Activated T-cell treated with anti-CD3 and anti-CD28 coated beads for 24 hours (primary cell): Measurements from ENCODE around the gene MAGED2.
"Not testable (repeated sequence)": the region's sequence is repeated elsewhere in the genome, so short reads cannot be mapped to it uniquely, and the experiment has no call there.

ENCODE experiments used
- DNase-seq: peaks from one replicate; pipeline ENCODE4 v3.0.0-alpha.2; 2020; ENCODE audit warnings: low read depth

MAGED2 gene

DNA sequence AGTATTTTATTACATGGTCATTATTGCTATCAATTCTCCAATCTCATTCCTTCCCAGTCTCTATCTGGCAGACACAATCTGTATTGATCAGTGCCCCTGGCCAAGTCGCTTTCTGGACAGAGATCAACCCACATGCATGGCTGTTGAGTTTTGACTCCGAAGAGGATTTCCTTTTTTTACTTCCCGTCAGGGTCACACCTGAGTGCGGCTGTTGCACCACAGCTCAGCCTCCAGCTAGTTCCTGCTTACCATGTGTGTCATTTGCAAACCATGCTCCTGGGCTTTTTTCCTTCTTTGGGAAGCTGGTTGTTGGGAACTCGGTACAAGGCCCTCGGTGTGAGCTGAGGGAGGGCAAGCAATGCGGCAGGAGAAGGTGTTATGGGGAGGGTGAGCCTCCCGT is 11.7 kb downstream of the MAGED2 start:
- DNase-seq, result no peak

DNA sequence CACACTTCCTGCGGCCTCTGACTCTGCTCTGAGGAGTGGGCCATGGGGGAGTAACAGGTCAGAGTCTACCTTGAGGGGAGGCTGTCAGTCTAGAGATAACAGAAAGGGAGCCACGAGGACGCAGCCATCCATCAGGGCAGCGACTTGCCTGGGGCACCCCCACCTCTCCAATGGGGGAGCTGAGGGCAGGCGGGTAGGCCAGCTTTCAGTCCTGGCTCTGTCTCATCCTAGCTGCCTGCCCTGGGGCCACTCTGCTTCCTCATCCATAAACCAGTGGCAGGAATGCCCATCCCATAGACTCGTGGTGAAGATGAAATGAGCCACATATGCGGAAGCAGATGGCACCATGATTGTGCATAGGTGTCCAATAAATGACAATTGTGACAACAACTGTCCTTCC is 13.2 kb downstream of the MAGED2 start:
- DNase-seq, result no peak

DNA sequence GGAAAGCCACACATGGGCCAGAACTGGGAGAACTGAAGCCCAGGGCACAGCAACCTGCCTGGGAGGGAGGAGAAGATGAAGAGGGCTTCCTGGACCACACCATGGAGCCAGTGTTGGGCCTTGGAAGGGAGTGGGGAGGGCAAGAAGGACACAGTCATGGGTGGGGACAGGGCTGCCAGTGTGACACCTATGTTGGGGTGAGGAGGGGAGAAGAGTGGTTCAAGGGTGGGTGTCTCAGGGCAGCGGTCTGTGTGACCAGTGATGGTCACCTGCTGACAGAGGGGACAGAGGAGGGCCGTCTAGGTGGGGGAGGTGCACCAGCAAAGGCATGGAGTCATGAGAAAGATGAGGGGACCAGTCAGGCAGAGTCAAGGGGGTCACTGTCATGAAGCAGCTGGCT is 13.8 kb downstream of the MAGED2 start:
- no peak for DNase-seq

DNA sequence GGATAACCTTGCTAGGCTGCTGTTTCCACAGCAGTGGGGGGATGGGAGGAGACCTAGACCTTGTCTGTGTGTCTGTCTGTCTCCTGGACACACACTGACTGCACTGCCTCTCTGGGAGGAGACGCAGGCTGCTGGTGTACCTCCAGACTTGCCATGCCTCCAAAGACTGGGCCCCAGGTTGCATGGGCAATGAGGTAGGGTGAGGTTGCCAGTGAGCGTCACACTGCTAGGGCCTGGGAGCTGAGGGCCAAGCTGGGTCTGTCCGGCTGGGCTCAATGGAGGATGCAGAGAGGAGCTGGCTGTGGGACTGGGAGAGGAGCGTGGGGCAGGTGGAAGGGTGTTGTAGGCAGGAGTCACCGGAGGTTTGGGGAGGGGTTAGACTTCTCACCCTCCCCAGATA is 16.6 kb downstream of the MAGED2 start:
- no peak for DNase-seq

DNA sequence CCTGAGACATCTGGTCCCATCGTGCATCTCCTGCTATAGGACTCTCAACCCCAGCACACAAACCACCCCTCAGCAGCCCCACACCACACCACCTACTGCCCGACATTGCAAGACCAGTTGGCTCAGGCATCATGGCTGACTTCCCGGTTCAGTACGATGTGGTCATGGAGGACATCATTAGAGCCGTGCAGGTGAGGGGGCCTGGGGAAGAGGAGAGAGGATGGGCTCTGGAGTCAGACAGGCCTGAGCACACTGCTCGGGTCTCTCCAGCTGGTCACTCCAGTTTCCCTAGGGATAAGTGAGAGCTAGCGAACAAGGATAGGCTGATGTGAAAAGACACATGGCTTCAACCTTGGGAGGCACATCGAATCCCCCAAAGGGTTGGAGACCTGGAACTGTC is 17.2 kb downstream of the MAGED2 start:
- DNase-seq, result no peak

DNA sequence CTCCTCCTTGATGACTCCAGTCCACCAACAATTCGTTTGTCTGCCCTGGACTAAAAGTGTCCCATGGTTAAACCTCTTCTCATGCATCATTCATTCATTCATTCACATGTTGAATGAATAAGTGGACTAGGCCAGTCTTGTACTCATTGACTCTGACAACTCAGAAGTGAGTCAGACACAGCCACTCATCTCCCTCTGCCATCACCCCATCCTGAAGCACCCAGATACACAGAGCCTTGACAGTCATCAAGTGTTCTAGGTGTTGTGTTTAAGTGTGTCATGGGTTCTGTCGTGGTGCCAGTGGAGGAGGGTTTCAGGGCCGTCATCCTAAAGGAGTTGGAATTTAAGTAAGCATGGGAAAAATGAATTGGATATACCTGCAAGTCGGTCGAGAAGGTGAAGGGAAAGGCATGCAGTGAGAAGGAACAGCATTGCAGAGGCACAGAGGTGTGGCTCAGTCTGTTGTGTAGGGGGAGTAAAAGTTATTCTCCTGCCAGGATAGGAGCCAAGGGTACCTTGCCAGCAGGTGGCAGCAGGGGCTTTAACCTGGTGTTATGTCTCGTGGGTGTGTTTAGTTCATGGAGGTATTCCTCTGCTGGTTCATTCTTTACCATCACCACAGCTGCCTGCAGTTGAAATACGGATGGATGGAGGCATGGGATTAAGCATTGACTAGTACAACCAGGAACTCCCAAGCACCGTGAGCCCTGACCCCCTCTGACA is 18.3 kb downstream of the MAGED2 start:
- no peak for DNase-seq

DNA sequence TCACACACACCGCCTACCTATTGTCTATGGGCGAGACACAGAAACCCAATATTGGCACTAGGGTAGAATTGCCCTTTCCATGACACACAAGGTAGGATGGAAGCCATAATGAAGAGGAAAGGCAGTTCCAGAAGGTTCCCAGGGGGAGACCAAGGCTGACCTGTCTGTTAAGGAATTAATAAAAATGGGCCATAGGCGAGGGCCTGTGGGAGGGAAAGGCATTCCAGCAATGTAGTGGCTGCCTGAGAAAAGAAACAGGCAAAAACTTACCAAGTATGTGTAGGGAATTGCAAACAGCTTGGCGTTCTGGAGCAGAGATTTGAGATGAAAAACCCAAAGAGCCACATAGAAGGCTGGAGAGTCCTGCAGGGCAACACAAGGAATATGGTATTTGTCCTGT is 19.1 kb downstream of the MAGED2 start:
- DNase-seq, result no peak

DNA sequence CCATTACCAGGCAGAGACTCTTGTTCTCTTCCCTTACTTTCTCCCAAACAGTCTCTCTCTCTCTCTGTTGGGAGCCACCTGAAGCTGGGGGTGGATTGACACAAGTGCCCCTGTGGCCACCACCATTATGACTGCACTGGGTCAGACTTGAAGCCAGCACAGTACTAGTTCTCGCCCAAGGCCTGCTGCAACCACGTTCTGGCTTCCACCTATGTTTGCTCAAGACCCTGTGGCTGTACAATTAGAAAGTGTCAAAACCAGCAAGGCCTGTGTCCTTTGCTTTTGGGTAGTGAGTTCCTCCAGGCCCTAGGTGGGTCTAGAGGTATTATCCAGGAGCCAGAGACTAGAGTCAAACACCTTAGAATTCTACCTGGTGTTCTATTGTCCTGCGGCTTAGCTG is 31.0 kb downstream of the MAGED2 start:
- DNase-seq, result no peak

DNA sequence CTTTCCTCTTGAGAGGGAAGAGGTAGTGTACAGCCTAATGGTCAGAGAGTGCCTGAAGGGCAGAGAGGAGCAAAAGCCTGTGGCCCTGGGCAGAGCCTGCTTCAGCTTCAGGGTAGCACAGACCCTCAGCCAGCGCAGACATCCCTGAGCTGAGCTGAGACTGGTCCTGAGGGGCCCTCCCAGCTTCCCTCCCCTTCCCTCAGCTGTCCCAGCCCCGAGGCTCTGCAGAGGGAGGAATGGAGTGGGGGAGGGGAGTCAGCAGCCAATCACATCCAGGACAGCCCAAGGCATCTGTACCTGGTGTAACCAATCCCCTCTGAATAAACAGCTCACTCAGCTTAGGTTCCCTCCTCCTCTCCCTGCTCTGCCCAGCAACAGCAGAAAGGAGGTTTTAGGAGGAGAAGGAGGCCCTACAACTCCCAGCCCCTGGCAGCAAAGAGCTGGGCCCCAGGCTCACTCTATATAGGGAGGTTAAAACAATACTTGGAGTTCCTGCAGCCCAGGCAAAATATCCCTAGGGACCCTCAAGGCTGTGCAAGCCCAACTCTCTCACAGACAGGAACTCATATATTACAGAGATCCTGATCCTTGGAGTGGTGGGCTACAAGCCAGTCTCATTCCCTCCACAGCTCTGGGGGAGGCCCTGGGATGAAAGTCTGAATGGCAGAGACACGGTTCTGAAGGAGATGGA is 33.8 kb downstream of the MAGED2 start:
- DNase-seq, result not testable (repeated sequence)

DNA sequence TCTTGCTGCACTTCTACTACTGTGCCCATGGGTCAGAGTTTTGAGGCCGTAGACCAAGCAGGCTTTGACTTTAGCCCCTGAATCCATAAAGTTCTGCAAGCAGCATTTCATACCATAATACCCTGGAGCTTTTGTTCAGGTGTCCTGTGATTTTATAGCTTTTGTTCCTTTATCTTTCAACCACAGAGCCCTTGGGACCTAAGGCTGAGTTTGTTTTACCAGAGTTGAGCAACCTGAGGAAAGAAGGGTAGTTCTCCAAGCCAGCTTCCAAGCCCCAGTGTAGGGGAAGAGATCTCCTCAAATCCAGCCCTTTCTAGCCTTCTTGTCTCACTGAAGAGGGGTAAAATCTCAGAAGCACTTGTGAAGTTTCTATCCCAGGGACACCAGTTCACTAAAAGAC is 35.1 kb downstream of the MAGED2 start:
- DNase-seq, result no peak

DNA sequence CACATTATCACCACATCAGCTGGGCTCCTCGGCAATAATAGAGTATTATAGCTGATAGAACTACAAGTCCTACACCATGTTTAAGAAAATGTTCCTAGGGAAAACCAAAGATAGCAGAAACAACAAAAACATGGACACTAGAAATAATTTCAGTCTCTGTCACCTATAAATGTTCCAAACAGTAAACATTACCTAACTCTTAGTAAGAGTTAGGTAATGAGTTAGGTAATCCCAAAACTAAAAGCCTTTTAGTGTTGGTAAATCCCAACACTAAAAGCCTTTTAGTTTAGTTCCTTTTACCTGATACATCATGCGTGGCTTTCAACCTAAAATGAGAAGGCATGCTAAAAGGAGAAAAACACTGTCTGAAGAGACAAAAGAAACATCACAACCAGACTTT is 35.5 kb downstream of the MAGED2 start:
- no peak for DNase-seq

DNA sequence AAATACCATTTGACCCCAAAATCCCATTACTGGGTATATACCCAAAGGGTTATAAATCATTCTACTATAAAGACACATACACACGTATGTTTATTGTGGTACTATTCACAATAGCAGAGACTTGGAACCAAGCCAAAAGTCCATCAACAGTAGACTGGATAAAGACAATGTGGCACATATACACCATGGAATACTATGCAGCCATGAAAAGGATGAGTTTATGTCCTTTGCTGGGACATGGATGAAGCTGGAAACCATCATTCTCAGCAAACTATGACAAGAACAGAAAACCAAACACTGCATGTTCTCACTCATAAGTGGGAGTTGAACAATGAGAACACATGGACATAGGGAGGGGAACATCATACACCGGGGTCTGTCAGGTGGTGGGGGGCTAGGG is 40.2 kb downstream of the MAGED2 start:
- DNase-seq, result not testable (repeated sequence)

DNA sequence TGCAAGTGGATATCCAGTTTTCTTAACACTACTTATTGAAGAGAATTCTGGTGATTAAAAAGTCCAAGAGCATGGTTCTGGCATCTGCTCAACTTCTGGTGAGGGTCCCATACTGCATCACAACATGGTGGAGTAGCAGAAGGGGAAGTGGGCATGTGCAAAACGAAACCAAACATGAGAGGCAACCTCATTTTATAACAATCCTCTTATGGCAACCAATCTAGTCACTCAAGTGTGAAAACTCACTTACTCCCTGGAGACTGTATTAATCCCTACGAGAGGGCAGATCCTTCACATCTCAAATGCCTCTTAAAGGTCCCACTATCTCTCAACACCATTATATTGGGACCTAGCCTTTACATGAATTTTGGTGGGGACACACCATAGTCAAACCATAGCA is 57.7 kb downstream of the MAGED2 start:
- DNase-seq, result no peak
